K562 (cell line): ENCODE results near the gene TEX9. TPM values are rescaled to one million over a fixed set of nuclear protein-coding genes. Genes with fewer than 3 reads are reported as not detected.

ENCODE experiments used
- ATAC-seq: fragments of 200-7000 bp; cut with Tn5 transposase; 3 replicates; pipeline ENCODE4 v1.9.1; 2020; ENCODE audit warnings: moderate library complexity
- BruUV-seq: library from RNA; stranded (reverse); fragments of 400-500 nt; replicated peaks from 2 replicates; lab custom pipeline; 2021; lab: Mats Ljungman, UMichigan
- CTCF ChIA-PET: fragments of 300-600 bp; formaldehyde crosslinking; extraction: SDS; loops from one replicate; lab custom pipeline; 2021; ENCODE audit warnings: low intra/inter-chr PET ratio; lab: Yijun Ruan, JAX
- POLR2A ChIA-PET: fragments of 300-600, 350-650 bp; sonication (Branson Sonifier 250); formaldehyde crosslinking; extraction: SDS; loops from one replicate; lab custom pipeline; 2021; ENCODE audit warnings: antibody characterized with exemption, inconsistent platforms; lab: Yijun Ruan, JAX
- DNase-seq, 4 experiments: peaks; one replicate each; pipeline versions ENCODE4 v3.0.0 to v3.0.0-alpha.2; 2011 to 2018; ENCODE audit warnings: low spot score in 3 of 4, mixed read lengths in 3 of 4; ENCODE audit errors: extremely low read depth in 1 of 4
- FAIRE-seq: peaks from 2 replicates; lab custom pipeline; 2011; peaks lifted over from hg19 to GRCh38; lab: Jason Lieb, UNC
- H2AFZ ChIP-seq: 2 replicates; pipeline ENCODE4 v1.6.0; 2011; ENCODE audit warnings: low read depth, low read length, control low read depth, inconsistent platforms
- H3K27ac ChIP-seq: fragments of 200-600 bp; 3 replicates; pipeline ENCODE4 v1.8.0; 2011; ENCODE audit warnings: low read depth, mild to moderate bottlenecking, control low read depth, inconsistent platforms, low read length, moderate library complexity, mixed read lengths; ENCODE audit errors: extremely low read depth
- H3K27me3 ChIP-seq, 2 experiments: fragments of 300-600 bp in 1 of 2; 2 replicates in 1 of 2; 3 replicates in 1 of 2; pipeline versions ENCODE4 v1.6.0 to v1.8.0; 2011; ENCODE audit warnings: inconsistent platforms in 2 of 2, low read length in 2 of 2, mild to moderate bottlenecking in 1 of 2, mixed read lengths in 1 of 2, moderate library complexity in 1 of 2; ENCODE audit not compliant: control insufficient read depth in 2 of 2, insufficient read depth in 2 of 2
- H3K36me3 ChIP-seq: fragments of 300-600 bp; 3 replicates; pipeline ENCODE4 v1.8.0; 2011; ENCODE audit warnings: mild to moderate bottlenecking, low read length, inconsistent platforms; ENCODE audit not compliant: control insufficient read depth, insufficient read depth
- H3K4me1 ChIP-seq, 2 experiments: fragments of 200-600 bp in 1 of 2; replicated peaks in 1 of 2; 2 replicates in 1 of 2; 3 replicates in 1 of 2; pipeline versions ENCODE4 v1.5.1 to v1.8.0; 2011; ENCODE audit warnings: inconsistent platforms in 2 of 2, low read length in 2 of 2, mild to moderate bottlenecking in 1 of 2, mixed read lengths in 1 of 2, moderate library complexity in 1 of 2; ENCODE audit not compliant: control insufficient read depth in 2 of 2, insufficient read depth in 2 of 2
- H3K4me2 ChIP-seq: 2 replicates; pipeline ENCODE4 v1.6.1; 2011; ENCODE audit warnings: low read length, control low read depth, inconsistent platforms, mixed read lengths; ENCODE audit not compliant: insufficient read depth
- H3K4me3 ChIP-seq: fragments of 200-600 bp; sonication (generic), shearing (Covaris generic); 2 replicates; pipeline ENCODE4 v1.5.1; 2016; ENCODE audit warnings: control low read depth, inconsistent platforms
- H3K79me2 ChIP-seq: fragments of 200-600 bp; 3 replicates; pipeline ENCODE4 v1.8.0; 2011; ENCODE audit warnings: low read length, inconsistent platforms; ENCODE audit not compliant: control insufficient read depth, insufficient read depth
- H3K9ac ChIP-seq, 2 experiments: 2 replicates each; pipeline versions ENCODE4 v1.6.0 to v1.6.1; 2011; ENCODE audit warnings: low read depth in 2 of 2, low read length in 2 of 2, control low read depth in 1 of 2, inconsistent platforms in 1 of 2, mild to moderate bottlenecking in 1 of 2, mixed read lengths in 1 of 2; ENCODE audit not compliant: insufficient read depth in 1 of 2
- H3K9me1 ChIP-seq: one replicate; pipeline ENCODE4 v1.6.0; 2011; ENCODE audit warnings: inconsistent platforms, mild to moderate bottlenecking, low read length, moderate library complexity; ENCODE audit not compliant: control insufficient read depth, insufficient read depth
- H3K9me3 ChIP-seq: replicated peaks from 2 replicates; pipeline ENCODE4 v1.5.1; 2011; ENCODE audit warnings: low read depth, low read length, inconsistent platforms; ENCODE audit not compliant: control insufficient read depth, insufficient read depth
- H4K20me1 ChIP-seq: replicated peaks from 2 replicates; pipeline ENCODE4 v1.6.1; 2011; ENCODE audit warnings: low read length, inconsistent platforms, mixed read lengths; ENCODE audit not compliant: control insufficient read depth, insufficient read depth
- L3MBTL2 ChIP-seq: fragments of 450-650 bp; IDR thresholded peaks from 2 replicates; pipeline ENCODE4 v1.6.1; 2016; ENCODE audit warnings: mild to moderate bottlenecking, moderate library complexity
- NELFE ChIP-seq: IDR thresholded peaks from 2 replicates; pipeline ENCODE4 v1.6.1; 2011; ENCODE audit warnings: mild to moderate bottlenecking; ENCODE audit not compliant: insufficient read depth, insufficient read length
- PHF8 ChIP-seq: fragments of 200-600 bp; sonication (generic); IDR thresholded peaks from 2 replicates; pipeline ENCODE4 v1.6.1; 2012; ENCODE audit warnings: mixed run types, mild to moderate bottlenecking, inconsistent platforms, low read length, moderate library complexity, borderline replicate concordance
- POLR2A ChIP-seq: fragments of 450-650 bp; conservative IDR thresholded peaks from 2 replicates; pipeline ENCODE4 v1.6.1; 2016
- POLR2AphosphoS5 ChIP-seq: IDR thresholded peaks from 2 replicates; pipeline ENCODE4 v1.6.1; 2011; ENCODE audit warnings: mild to moderate bottlenecking, low read depth, low read length, moderate library complexity; ENCODE audit not compliant: control insufficient read depth, insufficient read depth
- RAD21 ChIP-seq, 2 experiments: fragments of 250-450 bp in 1 of 2; fragments of 450-650 bp in 1 of 2; sonication (Bioruptor Pico) in 1 of 2; formaldehyde crosslinking in 1 of 2; IDR thresholded peaks in 1 of 2; conservative IDR thresholded peaks in 1 of 2; 2 replicates each; pipeline versions ENCODE4 v1.4.0 to v1.8.0; 2020 to 2022; ENCODE audit warnings: mild to moderate bottlenecking in 2 of 2, moderate library complexity in 1 of 2
- SMARCC2 ChIP-seq: fragments of 450-650 bp; IDR thresholded peaks from 2 replicates; pipeline ENCODE4 v1.6.1; 2017; ENCODE audit warnings: antibody characterized with exemption, moderate library complexity, mild to moderate bottlenecking, low read depth
- ZBTB2 ChIP-seq: fragments of 450-650 bp; IDR thresholded peaks from 2 replicates; pipeline ENCODE4 v1.6.1; 2016; ENCODE audit warnings: antibody characterized with exemption
- ZNF3 ChIP-seq: fragments of 250-450 bp; sonication (Bioruptor Pico); IDR thresholded peaks from 2 replicates; pipeline ENCODE4 v1.5.0; 2021; ENCODE audit warnings: mild to moderate bottlenecking, moderate library complexity
- ZNF408 ChIP-seq: fragments of 250-450 bp; sonication (Bioruptor Pico); IDR thresholded peaks from 2 replicates; pipeline ENCODE4 v1.4.0; 2020; ENCODE audit warnings: low read depth, mild to moderate bottlenecking, moderate library complexity
- ZNF76 ChIP-seq: fragments of 250-450 bp; sonication (Bioruptor Pico); IDR thresholded peaks from 2 replicates; pipeline ENCODE4 v1.4.0; 2020; ENCODE audit warnings: mild to moderate bottlenecking, moderate library complexity, borderline replicate concordance
- ZNF785 ChIP-seq: fragments of 250-450 bp; sonication (Bioruptor Pico); IDR thresholded peaks from 2 replicates; pipeline ENCODE4 v1.4.0; 2020; ENCODE audit warnings: mild to moderate bottlenecking
- in situ Hi-C: fragments of 300-500 bp; cut with MboI; formaldehyde crosslinking; loops from 4 replicates; pipeline ENCODE4 v1.15.0; 2018; ENCODE audit warnings: inconsistent platforms, mixed read lengths
- intact Hi-C: fragments of 100-400 bp; cut with micrococcal nuclease; formaldehyde crosslinking; loops from 2 replicates; pipeline ENCODE4 v1.14.2; 2022
- polyA plus RNA-seq, 8 experiments: library from polyadenylated mRNA; depleted of rRNA in 4 of 8; stranded (reverse) in 5 of 8; unstranded in 3 of 8; fragments of >200 nt; fragmentation: Nextera tagmentation in 2 of 8; fragmentation: Illumina TruSeq in 1 of 8; extraction: Ambion mirVana in 2 of 8; extraction: Trizol in 1 of 8; gene quantifications; 2 replicates each; pipeline versions ENCODE4 v1.2.1 to v1.2.3, GENCODE V29; 2011 to 2014; ENCODE audit warnings: inconsistent platforms in 1 of 8, missing spikeins in 1 of 8
- total RNA-seq, 7 experiments: library from RNA; depleted of rRNA in 6 of 7; stranded (reverse); fragments of >200 nt in 6 of 7; fragmentation: Illumina TruSeq in 2 of 7; extraction: Trizol in 2 of 7; gene quantifications; 2 replicates each; pipeline versions ENCODE4 v1.2.1 to v1.2.3, GENCODE V29; 2011 to 2021; ENCODE audit warnings: low replicate concordance in 1 of 7
- TF ChIP-seq, protein P1 (sequence below): sonication (generic); IDR thresholded peaks from 2 replicates; pipeline ENCODE4 v1.6.1; 2016
- TF ChIP-seq, protein P2 (sequence below): fragments of 200-400 bp; formaldehyde crosslinking; IDR thresholded peaks from 2 replicates; pipeline ENCODE4 v1.6.1; 2017; ENCODE audit warnings: mild to moderate bottlenecking, low read depth, low read length, moderate library complexity
- TF ChIP-seq, protein P3 (sequence below): IDR thresholded peaks from 3 replicates; pipeline ENCODE4 v1.6.1; 2011; ENCODE audit warnings: borderline replicate concordance, mild to moderate bottlenecking, moderate library complexity; ENCODE audit not compliant: insufficient read length; ENCODE audit errors: extremely low read depth

TEX9 gene
- total and polyA plus RNA-seq, 9 of the 15 experiments (the other 6 are each of a cell fraction or from before 2014, with no cell fraction given), result 0.93 to 3.6 (median 2.4) TPM

GRCh38 chr15:56410721-56411120, 45.5 kb downstream of the TEX9 start:
- H3K4me3 ChIP-seq, result no peak overlapping the region
- no peaks in the 10 kb centered on the region for H3K27me3 ChIP-seq
- no peak for DNase-seq
- no peaks in the 10 kb centered on the region for H4K20me1 ChIP-seq
- H3K4me2 ChIP-seq, result no peak overlapping the region
- no peaks in the 10 kb centered on the region for H3K79me2 ChIP-seq
- intact Hi-C loops (no loop called here), in situ Hi-C loops (no loop called here)
- BruUV-seq, result no TSS peak
- POLR2A ChIA-PET, result interaction anchor here (1.6 kb wide), 1 partner anchor 11 kb away, joined by 4 read pairs; no protein-coding TSS in a partner anchor
- H3K9me3 ChIP-seq, result no peaks in the 10 kb centered on the region
- CTCF ChIA-PET, result no interaction called here
- H3K9ac ChIP-seq, result no peak overlapping the region
- H3K4me1 ChIP-seq, result no peaks in the 10 kb centered on the region; a peak in 1 of 5 replicates
- no peaks in the 10 kb centered on the region for H3K36me3 ChIP-seq
- no peak overlapping the region for H3K27ac ChIP-seq
- no peaks in the 10 kb centered on the region for H3K9me1 ChIP-seq
- ATAC-seq, result no peak
- H2AFZ ChIP-seq, result no peak overlapping the region
- no peak for FAIRE-seq
- no peak for TF ChIP-seq ZNF785
- TF ChIP-seq RAD21 (CRISPR knock-in tag; conservative IDR thresholded peaks at IDR 0.05 in 1 of 2, IDR thresholded peaks at IDR 0.05 in 1 of 2), result no peak
- no peak for TF ChIP-seq ZNF408 (CRISPR knock-in tag)
- TF ChIP-seq, protein P1, sequence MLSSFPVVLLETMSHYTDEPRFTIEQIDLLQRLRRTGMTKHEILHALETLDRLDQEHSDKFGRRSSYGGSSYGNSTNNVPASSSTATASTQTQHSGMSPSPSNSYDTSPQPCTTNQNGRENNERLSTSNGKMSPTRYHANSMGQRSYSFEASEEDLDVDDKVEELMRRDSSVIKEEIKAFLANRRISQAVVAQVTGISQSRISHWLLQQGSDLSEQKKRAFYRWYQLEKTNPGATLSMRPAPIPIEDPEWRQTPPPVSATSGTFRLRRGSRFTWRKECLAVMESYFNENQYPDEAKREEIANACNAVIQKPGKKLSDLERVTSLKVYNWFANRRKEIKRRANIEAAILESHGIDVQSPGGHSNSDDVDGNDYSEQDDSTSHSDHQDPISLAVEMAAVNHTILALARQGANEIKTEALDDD, result no peak
- TF ChIP-seq, protein P2, sequence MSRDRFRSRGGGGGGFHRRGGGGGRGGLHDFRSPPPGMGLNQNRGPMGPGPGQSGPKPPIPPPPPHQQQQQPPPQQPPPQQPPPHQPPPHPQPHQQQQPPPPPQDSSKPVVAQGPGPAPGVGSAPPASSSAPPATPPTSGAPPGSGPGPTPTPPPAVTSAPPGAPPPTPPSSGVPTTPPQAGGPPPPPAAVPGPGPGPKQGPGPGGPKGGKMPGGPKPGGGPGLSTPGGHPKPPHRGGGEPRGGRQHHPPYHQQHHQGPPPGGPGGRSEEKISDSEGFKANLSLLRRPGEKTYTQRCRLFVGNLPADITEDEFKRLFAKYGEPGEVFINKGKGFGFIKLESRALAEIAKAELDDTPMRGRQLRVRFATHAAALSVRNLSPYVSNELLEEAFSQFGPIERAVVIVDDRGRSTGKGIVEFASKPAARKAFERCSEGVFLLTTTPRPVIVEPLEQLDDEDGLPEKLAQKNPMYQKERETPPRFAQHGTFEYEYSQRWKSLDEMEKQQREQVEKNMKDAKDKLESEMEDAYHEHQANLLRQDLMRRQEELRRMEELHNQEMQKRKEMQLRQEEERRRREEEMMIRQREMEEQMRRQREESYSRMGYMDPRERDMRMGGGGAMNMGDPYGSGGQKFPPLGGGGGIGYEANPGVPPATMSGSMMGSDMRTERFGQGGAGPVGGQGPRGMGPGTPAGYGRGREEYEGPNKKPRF, result no peak
- TF ChIP-seq ZNF76 (CRISPR knock-in tag), result no peak
- TF ChIP-seq POLR2AphosphoS5, result no peak
- TF ChIP-seq POLR2A, result no peak
- TF ChIP-seq PHF8, result no peak
- TF ChIP-seq ZBTB2, result no peak
- TF ChIP-seq SMARCC2, result no peak
- TF ChIP-seq, protein P3, sequence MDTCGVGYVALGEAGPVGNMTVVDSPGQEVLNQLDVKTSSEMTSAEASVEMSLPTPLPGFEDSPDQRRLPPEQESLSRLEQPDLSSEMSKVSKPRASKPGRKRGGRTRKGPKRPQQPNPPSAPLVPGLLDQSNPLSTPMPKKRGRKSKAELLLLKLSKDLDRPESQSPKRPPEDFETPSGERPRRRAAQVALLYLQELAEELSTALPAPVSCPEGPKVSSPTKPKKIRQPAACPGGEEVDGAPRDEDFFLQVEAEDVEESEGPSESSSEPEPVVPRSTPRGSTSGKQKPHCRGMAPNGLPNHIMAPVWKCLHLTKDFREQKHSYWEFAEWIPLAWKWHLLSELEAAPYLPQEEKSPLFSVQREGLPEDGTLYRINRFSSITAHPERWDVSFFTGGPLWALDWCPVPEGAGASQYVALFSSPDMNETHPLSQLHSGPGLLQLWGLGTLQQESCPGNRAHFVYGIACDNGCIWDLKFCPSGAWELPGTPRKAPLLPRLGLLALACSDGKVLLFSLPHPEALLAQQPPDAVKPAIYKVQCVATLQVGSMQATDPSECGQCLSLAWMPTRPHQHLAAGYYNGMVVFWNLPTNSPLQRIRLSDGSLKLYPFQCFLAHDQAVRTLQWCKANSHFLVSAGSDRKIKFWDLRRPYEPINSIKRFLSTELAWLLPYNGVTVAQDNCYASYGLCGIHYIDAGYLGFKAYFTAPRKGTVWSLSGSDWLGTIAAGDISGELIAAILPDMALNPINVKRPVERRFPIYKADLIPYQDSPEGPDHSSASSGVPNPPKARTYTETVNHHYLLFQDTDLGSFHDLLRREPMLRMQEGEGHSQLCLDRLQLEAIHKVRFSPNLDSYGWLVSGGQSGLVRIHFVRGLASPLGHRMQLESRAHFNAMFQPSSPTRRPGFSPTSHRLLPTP, result no peak
- no peak for TF ChIP-seq ZNF3
- TF ChIP-seq NELFE, result no peak
- TF ChIP-seq L3MBTL2, result no peak
